Measurements from ENCODE around the gene PIGS.
"Not testable (repeated sequence)": the region's sequence is repeated elsewhere in the genome, so short reads cannot be mapped to it uniquely, and the experiment has no call there.

The PIGS gene
- total RNA-seq, result 45.2 to 58.2 reads per million in 2 experiments

DNA sequence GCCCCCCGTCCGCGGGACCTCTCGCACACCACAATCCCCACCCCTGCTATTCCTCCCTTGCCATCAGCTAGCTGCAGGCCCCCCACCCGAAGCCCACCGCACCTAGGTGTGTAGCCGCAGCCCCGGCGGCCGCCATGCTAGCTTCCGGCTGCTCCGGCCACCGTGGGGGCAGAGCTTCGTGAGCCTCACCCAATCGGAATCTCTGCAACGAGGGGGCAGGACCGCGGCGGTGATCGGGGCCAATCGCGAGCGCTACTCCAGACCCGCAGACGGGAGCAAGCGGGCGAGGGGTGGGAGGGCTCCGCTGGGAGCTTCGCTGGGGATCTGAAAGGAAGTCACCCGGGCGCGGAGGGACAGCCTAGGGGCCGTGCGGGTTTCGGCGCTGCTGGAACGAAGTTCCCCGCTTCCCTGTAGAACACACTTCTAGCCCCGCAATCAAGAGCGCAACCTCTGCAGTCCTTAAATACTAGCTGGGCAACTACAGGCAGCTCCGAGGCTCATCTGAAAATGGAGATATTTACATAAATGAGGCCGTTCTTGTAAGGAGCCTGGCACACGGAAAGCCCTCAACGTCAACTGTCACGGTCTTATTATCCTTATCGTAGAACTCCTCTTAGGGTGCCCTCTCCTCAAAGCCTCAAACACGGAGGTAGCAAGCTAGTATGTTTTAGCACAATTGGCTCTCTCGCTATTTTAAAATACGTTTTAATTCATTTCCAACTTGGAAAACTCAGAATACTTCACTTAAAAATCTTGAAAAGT, at the start of gene PIGS:
Gene PIGS (minus strand): TSS at position 164 of the 762 bp plus-strand sequence. CDS start 28 bp downstream, at position 136.
- peak; percentile 86 for DNase-seq (ENCODE audit: low read depth)

DNA sequence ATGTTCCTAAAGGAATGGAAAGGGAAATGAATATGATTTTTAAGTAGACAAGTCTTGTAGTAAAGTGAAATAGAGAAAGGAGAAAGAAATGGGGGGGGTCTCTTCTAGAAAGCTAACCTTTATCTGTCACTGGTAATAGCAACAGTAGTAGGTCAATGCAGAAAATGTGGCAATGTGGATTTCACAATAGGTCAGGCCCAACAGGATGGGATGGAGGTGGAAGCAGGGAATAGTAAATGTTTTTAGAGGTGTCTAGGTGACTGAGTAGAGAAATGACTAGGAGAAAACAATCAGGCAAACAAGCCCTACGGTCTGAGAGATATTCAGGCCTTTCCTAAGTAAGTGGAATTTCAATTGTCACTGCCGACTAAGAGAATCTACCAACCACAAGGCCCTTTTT, 48.7 kb upstream of the PIGS start:
- no peak for DNase-seq (ENCODE audit: low read depth)

DNA sequence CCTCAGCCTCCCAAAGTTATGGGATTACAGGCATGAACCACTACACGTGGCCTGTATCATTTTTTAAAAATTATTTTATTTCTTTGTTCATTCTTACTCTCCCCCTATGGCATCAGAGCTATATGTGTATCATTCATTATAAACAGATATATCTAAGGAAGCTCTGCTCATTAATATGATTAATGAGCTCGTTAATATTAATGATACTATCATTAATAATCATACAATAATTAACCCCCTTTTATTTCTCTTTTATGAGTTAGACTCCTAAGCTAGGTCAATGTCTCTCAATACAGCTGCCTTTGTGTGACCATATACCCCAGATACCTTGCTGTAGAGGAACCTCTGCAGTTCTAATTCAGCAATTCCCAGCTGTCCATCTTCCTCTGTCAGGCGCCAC, 47.1 kb upstream of the PIGS start:
- no peak for DNase-seq (ENCODE audit: low read depth)

DNA sequence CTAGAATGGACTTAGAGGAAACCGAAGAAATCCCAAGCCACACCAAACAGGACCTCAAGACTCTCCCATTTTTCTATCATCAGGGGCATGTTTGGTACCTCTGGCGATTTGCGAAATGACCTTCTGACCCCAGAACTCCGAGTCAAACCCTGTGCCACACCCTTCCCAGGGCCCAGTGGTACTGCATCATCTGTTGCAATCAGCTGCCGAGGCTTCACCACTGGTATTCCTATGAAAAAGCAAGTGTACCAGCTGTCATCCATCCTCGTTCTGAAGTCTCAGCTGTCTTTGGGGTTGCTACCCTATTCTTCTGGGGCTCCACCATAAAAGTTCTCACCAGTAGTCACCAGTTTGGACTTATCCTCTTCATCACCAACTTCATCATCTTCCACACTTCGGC, 45.0 kb upstream of the PIGS start:
- DNase-seq (ENCODE audit: low read depth), result no peak

DNA sequence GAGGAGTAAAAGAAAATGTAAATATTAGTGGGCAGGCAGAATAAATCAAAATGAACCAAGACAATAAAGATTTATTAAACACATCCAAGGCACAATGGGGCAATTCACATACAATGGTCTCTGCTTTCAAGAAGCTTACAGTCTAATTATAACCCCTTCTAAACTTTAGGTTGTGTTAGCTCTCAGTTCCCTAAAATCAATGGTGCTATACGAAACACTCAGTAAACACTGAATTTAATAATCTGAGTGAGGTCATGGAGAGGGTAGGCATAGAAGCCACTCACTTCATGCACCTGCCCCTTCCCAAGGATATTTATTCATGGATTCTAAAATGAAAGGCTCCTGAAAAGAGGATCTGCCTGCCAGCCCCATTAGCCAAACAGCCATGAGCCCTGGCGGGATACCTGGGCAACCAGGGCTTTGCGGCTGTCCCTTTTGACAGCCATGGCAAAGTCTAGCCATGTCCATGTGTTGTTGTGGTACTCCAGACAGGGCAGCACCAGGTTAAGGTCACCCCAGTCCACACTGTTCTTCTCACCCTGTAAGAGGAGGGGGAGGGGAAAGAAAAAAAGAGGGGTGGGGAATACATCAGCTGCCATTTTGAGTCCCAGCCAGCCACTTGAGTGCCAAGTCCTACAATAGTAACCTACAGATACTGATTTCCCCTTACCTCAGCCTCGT, 44.1 kb upstream of the PIGS start:
- DNase-seq (ENCODE audit: low read depth), result no peak

DNA sequence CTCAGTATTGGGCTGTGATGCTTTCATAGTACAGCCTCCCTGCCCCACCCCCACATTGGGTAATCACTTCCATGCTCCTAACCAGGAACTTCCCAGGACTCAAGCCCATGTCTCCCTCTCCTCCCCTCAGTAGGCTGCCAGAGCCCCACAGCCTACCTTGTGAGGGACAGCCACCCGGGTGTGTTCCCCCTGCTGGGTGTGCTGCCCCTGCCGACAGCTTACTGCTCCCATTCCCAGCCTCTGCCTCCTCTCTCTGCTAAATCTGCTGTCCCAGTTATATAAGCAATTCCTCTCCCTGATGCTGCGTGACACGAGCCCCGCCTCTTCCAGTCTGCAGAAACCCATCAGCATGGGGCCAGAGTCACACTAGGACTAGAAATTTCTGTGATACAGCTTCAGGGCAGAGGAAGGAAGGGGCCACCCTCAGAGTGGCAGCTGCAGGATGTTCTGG, 42.6 kb upstream of the PIGS start, which contains the start of gene RSKR:
Gene RSKR (minus strand): TSS at position 255 of the 451 bp plus-strand sequence. CDS start 24 bp downstream, at position 231.
- no peak for DNase-seq (ENCODE audit: low read depth)

DNA sequence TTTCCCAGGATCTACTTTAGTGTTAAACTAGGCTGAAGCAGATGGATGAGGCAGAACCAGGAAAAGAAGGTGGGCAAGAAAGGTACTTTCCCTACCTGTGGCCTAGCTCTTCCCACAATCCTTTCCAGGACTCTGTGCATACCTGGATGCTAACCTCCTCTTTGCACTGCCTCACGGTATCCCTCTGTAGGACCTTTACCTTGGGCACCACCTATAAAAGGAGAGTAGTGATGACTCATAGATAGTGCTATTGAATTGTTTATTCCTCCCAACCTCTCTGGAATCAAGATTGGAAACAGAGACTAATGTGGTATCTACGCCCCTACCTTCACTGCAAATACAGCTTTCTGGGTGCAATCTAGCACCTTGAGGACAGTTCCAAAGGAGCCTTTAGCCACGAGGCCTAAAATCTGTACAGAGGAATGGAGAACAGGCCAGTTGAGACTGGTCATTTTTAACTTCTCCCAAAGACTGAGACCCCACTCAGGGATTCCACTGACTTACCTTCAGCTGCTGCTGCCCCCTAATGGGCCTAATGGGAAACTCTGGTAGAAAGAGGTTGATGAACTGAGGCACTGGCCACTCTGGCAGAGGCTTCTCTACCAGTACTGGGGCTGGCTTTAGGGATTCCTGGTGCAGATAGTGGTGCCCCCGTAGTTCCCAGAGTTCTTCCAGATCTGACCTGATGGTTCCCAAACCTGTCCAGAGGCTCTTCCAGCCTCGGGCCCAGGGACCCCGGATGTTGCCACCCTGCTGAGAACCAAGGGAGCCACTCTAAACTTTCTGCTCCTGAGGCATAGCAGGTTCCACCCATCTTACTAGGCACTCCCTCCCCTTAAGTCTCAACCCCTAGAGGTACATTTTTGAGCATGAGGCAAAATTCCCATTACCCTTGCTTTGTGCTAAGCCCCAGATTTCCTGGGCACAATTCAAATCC, 41.9 kb upstream of the PIGS start:
- peak; percentile 30 for DNase-seq (ENCODE audit: low read depth)

DNA sequence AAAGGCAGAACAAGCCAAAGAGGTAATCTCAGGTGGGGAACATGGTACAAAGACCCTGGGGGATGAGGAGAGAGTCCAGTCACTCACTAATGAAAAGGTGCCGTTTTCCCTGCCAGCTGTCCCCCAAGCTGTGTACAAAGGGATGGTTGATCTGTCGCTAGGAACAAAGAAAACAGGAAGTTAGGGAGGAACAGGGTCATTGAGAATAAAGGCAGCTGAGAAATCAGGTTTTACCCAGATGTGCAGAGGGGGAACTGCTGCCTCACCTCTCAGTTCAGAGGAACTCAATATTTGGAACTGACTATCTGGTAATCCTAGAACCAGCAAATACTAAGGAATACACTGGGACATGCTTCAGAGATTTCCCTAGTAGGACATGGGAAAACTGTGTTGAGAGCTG, 41.2 kb upstream of the PIGS start:
- DNase-seq (ENCODE audit: low read depth), result no peak

DNA sequence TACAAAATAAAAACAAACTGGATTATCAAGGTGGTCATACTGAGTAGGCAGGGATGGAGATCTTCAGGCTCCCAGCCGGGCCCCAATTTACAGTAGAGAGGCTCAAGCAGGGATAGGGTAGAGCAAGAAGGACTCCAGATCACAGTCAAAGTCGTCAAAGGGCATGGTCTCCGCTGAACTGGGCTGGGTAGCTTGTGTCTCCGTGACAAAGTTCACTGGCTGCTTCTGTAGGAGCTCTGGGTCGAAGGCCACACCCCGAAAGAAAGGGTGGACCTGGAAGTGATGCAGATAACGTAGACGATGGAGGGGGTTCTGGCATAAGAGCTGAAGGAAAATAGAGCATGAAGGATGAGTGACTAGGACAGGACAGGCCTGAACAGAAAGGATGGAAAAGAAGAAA, 39.1 kb upstream of the PIGS start:
- DNase-seq (ENCODE audit: low read depth), result no peak

DNA sequence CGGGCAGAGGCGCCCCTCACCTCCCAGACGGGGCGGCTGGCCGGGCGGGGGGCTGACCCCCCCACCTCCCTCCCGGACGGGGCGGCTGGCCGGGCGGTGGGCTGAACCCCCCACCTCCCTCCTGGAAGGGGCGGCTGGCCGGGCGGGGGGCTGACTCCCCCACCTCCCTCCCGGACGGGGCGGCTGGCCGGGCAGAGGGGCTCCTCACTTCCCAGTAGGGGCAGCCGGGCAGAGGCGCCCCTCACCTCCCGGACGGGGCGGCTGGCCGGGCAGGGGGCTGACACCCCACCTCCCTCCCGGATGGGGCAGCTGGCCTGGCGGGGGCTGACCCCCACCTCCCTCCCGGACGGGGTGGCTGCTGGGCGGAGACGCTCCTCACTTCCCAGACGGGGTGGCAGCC, 32.7 kb upstream of the PIGS start:
- DNase-seq (ENCODE audit: low read depth), result not testable (repeated sequence)

DNA sequence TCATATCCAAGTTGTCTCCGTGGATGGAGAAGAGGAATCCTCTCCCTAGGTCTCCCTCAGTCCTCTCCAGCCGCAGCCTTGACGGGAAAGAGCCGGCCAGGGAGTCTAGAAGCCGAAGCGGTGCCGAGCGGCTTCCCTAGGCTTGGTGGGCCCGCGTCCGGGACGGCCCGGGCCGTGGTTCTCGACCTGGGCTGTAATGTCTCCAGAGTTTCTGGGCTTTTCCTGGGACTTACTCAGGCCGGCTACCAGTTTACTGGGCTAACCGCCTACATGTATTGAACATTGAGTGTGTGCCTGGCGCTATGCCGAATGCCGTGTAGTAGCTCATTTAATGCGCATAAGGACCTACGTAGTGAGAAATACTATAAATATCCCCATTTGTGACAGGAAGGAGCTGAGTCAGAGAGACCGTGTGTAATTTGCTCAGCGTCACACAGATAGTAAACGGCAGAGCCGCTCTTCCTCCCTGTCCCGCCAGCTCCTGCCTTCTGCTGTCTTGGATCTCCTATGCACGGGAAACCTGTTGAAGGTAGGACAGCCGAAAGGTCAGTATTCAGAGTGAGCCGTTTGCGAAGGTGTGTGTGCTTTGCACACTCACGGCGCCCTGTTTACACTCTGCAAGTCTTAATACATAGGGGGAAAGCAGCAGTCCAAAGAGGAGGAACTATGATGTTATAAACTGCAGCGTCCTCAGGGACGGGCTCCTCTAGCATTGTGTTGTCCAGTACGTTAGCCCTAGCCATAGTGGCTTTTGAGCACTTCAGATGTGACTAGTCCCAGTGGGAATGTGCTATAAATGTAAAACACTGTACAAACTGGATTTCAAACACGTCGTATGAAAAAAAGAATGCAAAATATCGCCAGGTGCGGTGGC, 28.2 kb upstream of the PIGS start:
- DNase-seq (ENCODE audit: low read depth), result peak; percentile 54

DNA sequence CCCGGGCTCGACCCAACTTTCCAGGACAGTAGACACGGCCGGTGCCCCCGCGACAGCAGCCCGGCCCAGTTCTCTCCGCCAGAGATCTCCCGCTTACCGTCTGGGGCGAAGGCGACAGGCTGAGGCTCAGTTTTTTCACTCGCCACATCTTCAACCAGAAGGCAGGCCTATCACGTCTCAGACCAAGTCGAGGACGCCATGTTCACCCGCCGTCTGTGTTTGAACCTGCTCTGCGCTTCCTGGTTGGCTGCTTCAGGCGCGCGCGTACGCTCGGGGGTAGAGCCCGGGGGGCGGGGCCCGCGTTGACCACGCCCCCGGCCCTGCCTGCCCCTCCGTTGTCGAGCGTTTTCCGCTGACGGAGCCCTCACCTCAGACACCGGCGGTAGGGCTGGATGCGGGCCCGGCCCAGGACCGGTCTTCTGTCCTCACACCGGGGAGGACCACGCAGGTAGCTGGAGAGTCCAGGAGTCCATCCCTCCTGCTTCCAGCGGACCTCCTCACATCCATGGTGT, 27.5 kb upstream of the PIGS start, which contains the start of gene SPAG5:
Gene SPAG5 (minus strand): TSS at position 227 of the 512 bp plus-strand sequence. CDS start 79 bp downstream, at position 148.
- DNase-seq (ENCODE audit: low read depth), result peak; percentile 93

DNA sequence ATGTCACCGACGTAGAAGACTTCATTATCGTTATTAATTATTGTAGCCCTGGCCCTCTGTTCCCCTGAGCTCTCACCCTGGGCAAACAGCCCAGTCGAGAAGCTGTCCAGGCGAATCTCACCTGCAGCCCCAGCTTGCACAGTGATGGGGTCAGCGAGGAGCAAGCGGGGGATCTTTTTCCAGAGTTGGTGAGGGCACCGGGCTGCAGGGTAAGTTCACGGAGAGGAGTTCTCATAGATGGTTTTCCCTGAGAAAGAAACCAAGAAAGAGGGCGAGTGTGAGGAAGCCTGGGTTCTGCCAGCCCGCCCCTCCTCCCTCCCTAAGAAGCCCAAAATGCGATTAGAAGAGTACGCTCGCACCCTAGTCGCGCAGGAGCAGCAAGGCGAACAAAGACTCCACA, 27.1 kb upstream of the PIGS start:
- DNase-seq (ENCODE audit: low read depth), result no peak

DNA sequence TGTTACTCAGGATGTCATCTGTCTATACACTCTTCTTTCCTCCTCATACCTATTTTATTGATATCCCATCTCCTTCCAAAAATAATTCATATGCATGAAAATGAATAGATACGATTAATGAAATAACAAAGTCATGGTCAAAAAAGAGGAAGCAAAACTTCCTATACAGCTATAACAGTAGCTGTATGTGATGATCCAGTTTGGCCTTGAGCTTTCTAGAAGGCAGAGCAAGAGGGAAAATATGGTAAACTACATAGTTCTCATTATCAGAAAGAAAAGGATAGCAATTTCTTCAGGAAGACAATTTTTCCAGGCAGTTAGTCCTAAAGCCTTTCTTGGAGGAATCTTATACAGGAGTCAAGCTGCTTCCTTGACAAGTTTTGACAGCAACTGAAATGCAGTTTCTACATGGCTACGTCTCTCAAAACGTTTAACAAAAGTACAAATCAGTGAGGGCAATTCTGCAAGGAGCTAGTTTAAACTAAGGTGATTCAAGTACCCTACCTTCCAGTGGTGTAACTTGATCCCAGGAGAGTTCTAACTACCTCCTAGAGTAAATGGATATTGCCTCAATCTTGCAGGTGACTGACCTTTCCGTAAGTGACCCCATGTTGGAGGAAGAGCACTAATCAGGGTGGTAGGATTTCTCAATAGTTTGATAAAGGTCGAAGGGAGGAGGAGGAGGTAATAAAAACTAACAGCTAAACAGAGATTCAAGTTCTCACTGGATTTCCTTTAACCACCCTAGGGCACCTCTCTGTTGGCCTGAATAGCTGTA, 26.5 kb upstream of the PIGS start:
- no peak for DNase-seq (ENCODE audit: low read depth)

DNA sequence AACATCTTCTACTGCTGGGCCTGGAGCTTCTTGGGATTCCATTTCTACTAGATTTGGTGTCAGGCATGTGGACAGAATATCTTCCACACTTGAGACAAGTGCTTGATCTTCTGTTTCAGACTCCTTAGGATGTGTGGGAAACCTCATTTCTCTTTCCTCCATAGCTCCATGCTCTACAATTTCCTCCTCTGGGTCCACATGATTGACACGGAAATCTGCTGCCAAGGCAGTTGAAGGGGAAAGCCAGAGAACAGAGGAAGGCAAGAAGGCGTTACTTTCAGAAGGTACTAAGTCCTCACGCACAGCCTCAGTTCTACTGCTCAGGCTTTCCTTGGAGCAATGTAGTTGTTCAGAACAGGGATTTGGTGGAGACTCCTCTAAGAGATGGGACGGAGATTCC, 20.9 kb upstream of the PIGS start:
- DNase-seq (ENCODE audit: low read depth), result no peak

DNA sequence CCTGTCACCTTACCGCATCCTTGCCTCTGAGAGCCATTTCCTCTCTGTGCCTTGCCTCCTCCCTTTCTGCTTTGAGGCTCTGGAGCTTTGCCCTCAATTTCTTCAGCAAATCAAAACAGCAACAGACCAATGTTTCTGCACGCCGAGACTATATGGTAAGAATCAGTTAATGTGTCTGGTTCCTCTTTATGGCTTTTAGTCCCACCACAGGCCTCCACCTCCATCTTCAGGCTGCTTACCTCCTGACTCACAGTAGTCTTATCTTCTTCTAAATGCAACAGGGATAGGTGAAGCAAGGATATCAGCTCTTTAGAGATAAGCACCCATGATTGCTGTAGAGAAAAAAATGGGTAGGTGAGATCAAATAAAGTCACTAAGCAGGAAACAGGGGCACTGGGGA, 14.5 kb upstream of the PIGS start:
- no peak for DNase-seq (ENCODE audit: low read depth)

DNA sequence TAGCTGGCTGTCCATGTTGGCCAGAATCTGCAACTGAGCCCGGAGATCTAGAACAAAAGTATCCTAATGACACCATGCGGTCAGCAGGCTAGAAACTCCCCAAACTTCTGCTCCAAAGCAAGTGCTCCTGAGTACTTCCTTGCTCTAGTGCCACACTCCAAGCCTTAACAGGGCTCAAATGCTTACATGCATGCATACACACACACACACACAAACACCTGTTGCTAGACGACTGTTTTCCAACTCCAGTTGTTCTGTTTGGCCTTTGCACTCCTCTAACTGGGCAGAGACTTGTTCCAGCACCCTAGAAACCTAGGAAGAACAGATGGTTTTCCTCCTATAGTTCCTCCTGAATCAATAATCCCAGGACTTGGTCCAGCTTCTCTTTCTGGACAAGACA, 13.1 kb upstream of the PIGS start:
- no peak for DNase-seq (ENCODE audit: low read depth)

DNA sequence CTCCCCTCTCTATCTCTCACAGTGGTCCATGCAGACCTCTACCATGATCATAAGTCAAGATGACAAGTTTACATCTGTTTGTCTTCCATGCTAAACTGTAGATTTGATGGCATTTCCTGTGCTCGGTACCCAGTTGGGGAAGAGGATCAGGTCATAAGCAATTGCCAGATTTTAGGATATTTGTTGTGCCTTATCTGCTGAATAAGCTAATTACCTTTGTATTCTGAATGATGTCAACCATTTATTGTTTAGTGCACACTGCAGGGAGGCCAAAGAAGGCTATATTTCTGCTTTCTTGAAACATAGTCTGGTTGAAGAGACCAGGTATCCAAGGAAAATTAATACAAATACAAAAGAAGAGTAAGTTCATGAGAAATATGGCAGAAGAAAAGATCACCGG, 11.2 kb upstream of the PIGS start:
- no peak for DNase-seq (ENCODE audit: low read depth)

DNA sequence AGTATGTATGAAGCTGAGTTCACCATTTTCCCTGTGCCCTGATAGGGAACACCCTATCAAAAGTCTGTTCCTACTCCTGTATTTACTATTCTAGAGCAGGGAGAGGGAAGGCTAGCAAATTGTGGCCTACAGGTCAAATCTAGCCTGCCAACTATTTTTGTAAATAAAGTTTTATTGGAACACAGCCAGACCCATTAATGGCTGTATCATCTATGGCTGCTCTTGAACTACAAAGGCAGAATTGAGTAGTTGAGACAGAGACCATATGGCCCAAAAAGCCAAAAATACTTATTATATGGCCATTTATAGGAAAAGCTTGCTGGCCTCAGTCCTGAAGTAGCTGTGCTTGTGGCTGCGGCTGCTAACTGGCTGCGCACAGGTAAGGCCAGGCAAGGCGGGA, 9.6 kb upstream of the PIGS start:
- DNase-seq (ENCODE audit: low read depth), result no peak

DNA sequence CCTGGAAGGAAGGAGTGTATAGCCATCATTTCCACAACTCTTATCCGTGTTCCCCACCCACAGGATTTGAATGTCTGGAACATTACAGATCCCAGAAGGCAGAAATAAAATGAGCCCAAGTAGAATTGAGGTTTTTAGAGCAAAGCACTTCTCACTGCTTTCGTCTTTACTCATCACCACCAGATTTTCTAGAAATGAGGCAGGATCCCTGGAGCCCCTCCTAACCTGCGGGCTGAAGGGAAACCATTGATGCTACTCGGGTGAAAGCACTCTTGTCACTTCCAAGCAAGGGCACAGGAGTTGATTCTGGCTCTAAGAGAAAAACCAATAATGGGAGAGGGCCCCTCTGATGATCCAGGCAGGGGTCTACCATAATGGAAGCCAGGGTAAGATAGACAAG, 8.2 kb upstream of the PIGS start:
- DNase-seq (ENCODE audit: low read depth), result no peak
